GM12874 (cell line): ENCODE data around the gene SF3B6.
A peak's percentile ranks its signal among the peaks of the same experiment; 100 is the strongest.

Experiments
- TF ChIP-seq, protein P1 (sequence below): IDR thresholded peaks from 2 replicates; pipeline ENCODE4 v1.5.1; 2011; ENCODE audit warnings: low read depth, mild to moderate bottlenecking, control low read depth, low read length, moderate library complexity; ENCODE audit not compliant: insufficient read depth

SF3B6 gene

DNA sequence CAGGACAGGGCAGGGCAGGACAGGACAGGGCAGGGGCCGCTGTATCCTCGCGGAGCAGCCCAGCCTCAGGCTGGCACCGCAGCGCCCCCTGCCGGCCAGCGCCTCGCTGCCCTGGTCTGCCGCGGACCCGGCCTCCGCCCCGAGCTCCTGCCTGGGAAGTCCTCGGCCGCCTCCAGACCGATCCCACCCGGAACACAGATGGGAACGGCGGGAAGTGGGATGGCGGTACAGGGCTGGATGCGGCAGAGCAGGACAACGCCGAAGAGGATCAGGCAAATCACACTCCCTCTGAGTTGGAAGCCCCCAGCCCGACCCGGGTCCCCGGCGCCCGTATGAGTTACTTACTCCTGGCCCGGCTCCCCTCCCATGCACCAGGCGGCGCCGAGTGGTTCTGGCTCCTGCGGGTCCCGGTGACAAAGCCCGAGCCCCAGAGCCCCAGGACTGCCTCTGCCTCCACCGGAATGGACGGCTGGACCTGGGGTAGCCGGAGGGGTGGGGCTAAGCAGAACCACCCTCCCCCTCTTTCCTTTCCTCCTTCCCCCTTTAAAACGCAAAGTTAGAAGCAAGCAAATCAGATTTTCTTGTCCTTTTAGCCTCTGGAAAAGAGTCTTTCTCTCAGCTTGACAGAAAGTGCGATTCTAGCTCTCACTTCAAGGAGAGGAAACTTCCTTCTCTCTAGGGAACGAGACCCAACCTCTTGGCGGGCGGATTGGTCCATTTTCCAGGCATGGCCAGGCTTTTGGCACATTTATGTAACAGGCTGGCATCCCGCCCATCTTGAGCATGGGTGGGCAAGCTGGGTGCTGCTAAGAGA lies 8.5 kb upstream of the SF3B6 start, which contains the start of gene TP53I3:
TP53I3 (minus strand) TSS at position 449 of the 814 bp plus-strand sequence. CDS start 508 bp downstream, outside the sequence.
- TF ChIP-seq, protein P1, sequence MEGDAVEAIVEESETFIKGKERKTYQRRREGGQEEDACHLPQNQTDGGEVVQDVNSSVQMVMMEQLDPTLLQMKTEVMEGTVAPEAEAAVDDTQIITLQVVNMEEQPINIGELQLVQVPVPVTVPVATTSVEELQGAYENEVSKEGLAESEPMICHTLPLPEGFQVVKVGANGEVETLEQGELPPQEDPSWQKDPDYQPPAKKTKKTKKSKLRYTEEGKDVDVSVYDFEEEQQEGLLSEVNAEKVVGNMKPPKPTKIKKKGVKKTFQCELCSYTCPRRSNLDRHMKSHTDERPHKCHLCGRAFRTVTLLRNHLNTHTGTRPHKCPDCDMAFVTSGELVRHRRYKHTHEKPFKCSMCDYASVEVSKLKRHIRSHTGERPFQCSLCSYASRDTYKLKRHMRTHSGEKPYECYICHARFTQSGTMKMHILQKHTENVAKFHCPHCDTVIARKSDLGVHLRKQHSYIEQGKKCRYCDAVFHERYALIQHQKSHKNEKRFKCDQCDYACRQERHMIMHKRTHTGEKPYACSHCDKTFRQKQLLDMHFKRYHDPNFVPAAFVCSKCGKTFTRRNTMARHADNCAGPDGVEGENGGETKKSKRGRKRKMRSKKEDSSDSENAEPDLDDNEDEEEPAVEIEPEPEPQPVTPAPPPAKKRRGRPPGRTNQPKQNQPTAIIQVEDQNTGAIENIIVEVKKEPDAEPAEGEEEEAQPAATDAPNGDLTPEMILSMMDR: peak; percentile 97

DNA sequence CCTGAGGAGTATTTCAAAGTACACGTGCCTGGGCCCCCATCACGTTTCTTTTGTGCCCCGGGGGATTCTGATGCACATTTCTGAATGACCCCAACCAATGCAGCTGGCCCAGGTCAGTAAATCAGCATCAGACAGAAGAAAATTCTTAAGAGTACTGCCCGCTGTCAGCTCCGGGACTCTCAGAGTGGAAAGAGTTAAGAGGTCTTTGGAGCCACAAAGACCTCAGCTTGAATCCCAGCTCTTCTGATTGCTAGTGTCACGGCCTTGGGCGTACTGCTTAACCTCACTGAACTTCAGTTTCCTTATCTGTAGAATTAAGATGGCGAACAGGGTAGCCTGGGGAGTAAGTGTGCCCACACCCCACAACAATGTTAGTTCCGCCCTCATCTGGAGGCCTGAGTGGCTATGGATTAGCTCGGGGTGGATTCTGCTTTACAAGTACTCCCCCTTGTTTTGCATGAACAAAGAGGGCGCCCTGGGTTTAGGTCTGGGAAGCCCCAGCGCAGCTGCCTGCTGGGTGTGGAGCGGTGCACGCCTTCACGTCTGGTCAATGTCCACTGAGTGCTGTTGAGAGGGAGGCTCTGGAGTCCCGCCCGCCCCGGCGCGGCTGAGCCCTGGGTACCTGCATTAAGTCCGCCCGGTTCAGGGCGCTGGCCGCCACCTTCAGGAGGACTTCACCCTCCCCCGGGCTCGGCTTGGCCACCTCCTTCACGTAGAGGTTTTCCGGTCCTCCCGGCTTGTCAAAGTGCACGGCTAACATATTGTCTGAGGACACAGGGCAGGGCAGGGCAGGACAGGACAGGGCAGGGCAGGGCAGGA lies 7.7 kb upstream of the SF3B6 start:
- TF ChIP-seq, protein P1: no peak

DNA sequence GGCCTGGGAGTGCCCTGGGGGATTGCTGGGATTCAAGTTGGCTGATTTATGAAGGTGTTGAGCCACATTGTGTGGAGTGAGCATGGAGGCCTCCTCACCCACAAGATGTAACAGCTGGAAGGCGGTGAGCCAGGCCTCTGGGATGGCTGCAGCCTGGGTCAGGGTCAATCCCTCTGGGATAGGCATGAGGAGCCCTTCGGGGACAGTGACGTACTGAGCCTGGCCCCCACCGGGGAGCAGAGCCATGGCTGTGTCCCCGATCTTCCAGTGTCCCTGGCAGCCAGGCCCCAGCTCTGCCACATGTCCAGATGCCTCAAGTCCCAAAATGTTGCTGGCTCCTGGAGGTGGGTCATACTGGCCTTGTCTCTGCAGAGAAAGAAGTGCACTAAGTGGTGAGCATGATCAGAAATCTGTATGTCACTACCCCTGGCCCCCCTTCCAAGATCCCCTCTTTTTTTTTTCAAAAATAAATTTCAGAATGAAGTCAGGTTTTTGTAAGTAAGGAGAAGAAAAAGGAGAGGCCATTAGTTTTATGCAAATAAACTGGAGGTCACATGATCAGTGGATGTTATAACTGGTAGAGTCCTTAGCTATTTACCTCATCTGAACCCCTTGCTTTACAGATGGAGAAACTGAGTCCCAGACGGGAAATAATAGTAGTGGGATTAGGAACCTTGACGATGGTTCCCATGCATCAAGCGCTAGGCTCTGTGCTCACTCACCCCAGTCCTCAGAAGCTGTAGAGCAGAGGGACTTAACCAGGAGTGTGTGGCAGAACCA lies 6.9 kb upstream of the SF3B6 start:
- TF ChIP-seq, protein P1: no peak

DNA sequence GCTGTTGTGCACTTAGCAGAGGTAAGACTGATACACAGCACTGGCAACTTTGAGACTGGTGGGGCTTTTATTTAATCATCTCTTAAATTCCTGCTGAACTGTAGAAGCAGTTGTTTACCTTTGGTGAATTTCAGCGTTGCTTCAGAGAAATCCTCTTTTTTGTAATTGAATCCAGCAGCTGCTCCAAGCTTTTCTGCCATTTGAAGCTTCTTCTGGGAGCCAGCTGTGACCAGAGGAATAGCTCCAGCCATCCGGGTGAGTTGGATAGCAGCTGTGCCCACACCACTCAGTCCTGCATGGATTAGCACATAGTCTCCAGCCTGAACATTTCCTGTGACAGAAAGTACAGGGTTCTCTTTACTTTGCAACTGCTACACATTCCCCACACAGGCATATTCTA lies 4.6 kb upstream of the SF3B6 start:
- TF ChIP-seq, protein P1: no peak

DNA sequence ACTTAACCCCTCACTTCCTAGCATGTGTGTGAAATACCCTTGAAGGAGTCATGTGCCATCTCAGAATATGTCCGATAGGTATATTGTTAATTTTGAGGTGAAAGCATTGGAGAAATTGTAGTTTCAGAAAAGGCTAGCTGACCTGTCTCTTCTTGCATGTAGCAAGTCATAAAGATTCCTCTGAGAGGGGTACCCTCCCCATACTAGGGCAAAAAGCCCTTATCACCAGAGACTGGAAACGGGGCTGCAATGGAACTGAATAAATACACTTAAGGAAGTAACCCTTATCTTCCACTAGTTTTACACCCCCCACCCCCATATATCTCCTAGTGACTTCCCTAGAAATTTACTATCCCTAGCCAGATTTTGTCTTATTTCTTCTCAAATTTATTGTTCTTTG lies 1.8 kb upstream of the SF3B6 start:
- TF ChIP-seq, protein P1: no peak

DNA sequence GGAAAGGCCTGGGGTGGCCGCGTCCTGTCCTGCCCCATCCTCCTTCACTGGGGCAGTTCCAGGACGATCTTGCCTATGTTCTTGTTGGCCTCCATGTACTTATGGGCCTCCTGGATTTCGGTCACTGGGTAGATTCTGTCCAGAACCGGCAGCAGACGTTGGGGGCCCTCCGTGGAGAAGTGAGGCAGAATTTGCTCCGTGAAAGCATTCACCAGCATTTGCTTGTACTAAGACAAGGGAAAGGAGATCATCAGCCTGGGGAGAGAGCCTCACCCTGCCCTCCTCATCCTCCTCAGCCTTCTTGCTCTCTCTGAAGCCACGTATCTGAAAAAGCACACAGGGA lies 1.4 kb upstream of the SF3B6 start:
- TF ChIP-seq, protein P1: no peak
